Neural progenitor cell (in vitro differentiated cells): Measurements from ENCODE around the gene EHD2.

ENCODE experiments used
- CTCF ChIP-seq: fragments of 200-600 bp; sonication (generic); IDR thresholded peaks from 2 replicates; pipeline ENCODE4 v1.5.1; 2017; ENCODE audit warnings: antibody characterized with exemption, mild to moderate bottlenecking
- EZH2phosphoT487 ChIP-seq: fragments of 200-600 bp; sonication (generic); IDR thresholded peaks from 2 replicates; pipeline ENCODE4 v1.6.1; 2017; ENCODE audit warnings: antibody characterized with exemption

- TF ChIP-seq CTCF (no peak), EZH2phosphoT487 (no peak)
Measured at GRCh38 chr19:47729468-47729798, 16.2 kb downstream of the EHD2 start.
